HEK293T (cell line): ENCODE results near the gene NRXN2.

ENCODE experiments used
- ARNT ChIP-seq: fragments of 450-650 bp; IDR thresholded peaks from 2 replicates; pipeline ENCODE4 v1.6.1; 2017; ENCODE audit warnings: mild to moderate bottlenecking
- BHLHE40 ChIP-seq: fragments of 450-650 bp; IDR thresholded peaks from 2 replicates; pipeline ENCODE4 v1.6.1; 2016; ENCODE audit warnings: mild to moderate bottlenecking, moderate library complexity, borderline replicate concordance
- ELF4 ChIP-seq: fragments of 450-650 bp; IDR thresholded peaks from 2 replicates; pipeline ENCODE4 v1.6.1; 2017; ENCODE audit warnings: antibody characterized with exemption
- FOXA1 ChIP-seq: fragments of 450-650 bp; IDR thresholded peaks from 2 replicates; pipeline ENCODE4 v1.6.1; 2016; ENCODE audit warnings: mild to moderate bottlenecking
- FOXM1 ChIP-seq: fragments of 450-650 bp; IDR thresholded peaks from 2 replicates; pipeline ENCODE4 v1.6.1; 2017; ENCODE audit warnings: mild to moderate bottlenecking, borderline replicate concordance
- HDGF ChIP-seq: fragments of 450-650 bp; IDR thresholded peaks from 2 replicates; pipeline ENCODE4 v1.6.1; 2017; ENCODE audit warnings: antibody characterized with exemption, borderline replicate concordance
- L3MBTL2 ChIP-seq: fragments of 450-650 bp; conservative IDR thresholded peaks from 2 replicates; pipeline ENCODE4 v1.6.1; 2016; ENCODE audit warnings: mild to moderate bottlenecking
- NFRKB ChIP-seq: fragments of 450-650 bp; IDR thresholded peaks from 2 replicates; pipeline ENCODE4 v1.6.1; 2016; ENCODE audit warnings: mild to moderate bottlenecking, moderate library complexity
- SUZ12 ChIP-seq: fragments of 450-650 bp; IDR thresholded peaks from 2 replicates; pipeline ENCODE4 v1.6.1; 2016; ENCODE audit warnings: mild to moderate bottlenecking
- TARDBP ChIP-seq: fragments of 450-650 bp; IDR thresholded peaks from 2 replicates; pipeline ENCODE4 v1.6.1; 2016
- ZNF384 ChIP-seq: fragments of 450-650 bp; IDR thresholded peaks from 2 replicates; pipeline ENCODE4 v1.6.1; 2016

DNA sequence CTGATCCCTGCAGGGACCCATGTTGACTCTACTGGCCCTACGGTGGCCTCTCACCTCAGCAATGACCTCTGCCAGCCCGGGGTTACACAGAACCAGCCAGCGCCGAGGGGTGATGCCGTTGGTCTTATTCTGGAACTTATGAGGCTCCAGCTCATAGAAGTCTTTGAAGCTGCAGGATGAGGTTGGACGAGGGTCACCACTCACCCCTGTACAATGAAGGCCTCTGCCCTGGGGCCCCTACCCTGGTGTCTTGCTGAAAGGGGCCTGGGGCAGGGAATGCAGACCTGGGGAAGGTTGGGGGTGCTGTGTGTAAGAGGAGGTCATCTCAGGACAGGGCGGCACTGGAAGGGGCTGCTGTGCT is 30.0 kb upstream of the NRXN2 start:
- TF ChIP-seq L3MBTL2 (no peak), FOXA1 (no peak), ZNF384 (no peak), SUZ12 (no peak), NFRKB (no peak), TARDBP (no peak), BHLHE40 (no peak), ELF4 (no peak), FOXM1 (no peak), HDGF (no peak), ARNT (no peak)
